HepG2 (cell line): ENCODE data around the gene KCNK15. TPM values are rescaled to one million over a fixed set of nuclear protein-coding genes. Genes with fewer than 3 reads are reported as not detected.

Experiments
- ARID5B ChIP-seq: IDR thresholded peaks from 2 replicates; pipeline ENCODE4 v1.4.0; 2020; ENCODE audit warnings: mild to moderate bottlenecking, missing genetic modification reagents
- ATF5 ChIP-seq: sonication (generic); formaldehyde crosslinking; IDR thresholded peaks from 2 replicates; pipeline ENCODE4 v1.4.0; 2020; ENCODE audit warnings: mild to moderate bottlenecking, low read depth, missing genetic modification reagents
- BCL6 ChIP-seq: IDR thresholded peaks from 2 replicates; pipeline ENCODE4 v1.6.1; 2016; ENCODE audit warnings: missing genetic modification reagents, missing compliant biosample characterization
- KAT7 ChIP-seq: IDR thresholded peaks from 2 replicates; pipeline ENCODE4 v1.6.1; 2018; ENCODE audit warnings: borderline replicate concordance, missing compliant biosample characterization
- MLXIP ChIP-seq: sonication (generic); formaldehyde crosslinking; IDR thresholded peaks from 2 replicates; pipeline ENCODE4 v1.9.0; 2021; ENCODE audit warnings: missing genetic modification reagents, borderline replicate concordance
- SP1 ChIP-seq, 2 experiments: fragments of 450-650 bp in 1 of 2; sonication (generic) in 1 of 2; formaldehyde crosslinking in 1 of 2; IDR thresholded peaks; 2 replicates each; pipeline versions ENCODE4 v1.4.0 to v1.6.1; 2016 to 2020; ENCODE audit warnings: missing genetic modification reagents in 1 of 2
- SP5 ChIP-seq: IDR thresholded peaks from 2 replicates; pipeline ENCODE4 v1.6.1; 2016; ENCODE audit warnings: low read depth, borderline replicate concordance
- SRY ChIP-seq: sonication (generic); formaldehyde crosslinking; IDR thresholded peaks from 2 replicates; pipeline ENCODE4 v1.8.0; 2022; ENCODE audit warnings: mild to moderate bottlenecking, missing genetic modification reagents
- ZNF136 ChIP-seq: sonication (generic); formaldehyde crosslinking; IDR thresholded peaks from 2 replicates; pipeline ENCODE4 v1.8.1; 2022; ENCODE audit warnings: low read depth, mild to moderate bottlenecking, moderate library complexity, missing genetic modification reagents
- ZNF318 ChIP-seq: sonication (generic); formaldehyde crosslinking; IDR thresholded peaks from 2 replicates; pipeline ENCODE4 v1.4.0; 2020; ENCODE audit warnings: mild to moderate bottlenecking, missing genetic modification reagents
- ZNF451 ChIP-seq: sonication (generic); formaldehyde crosslinking; IDR thresholded peaks from 2 replicates; pipeline ENCODE4 v1.5.0; 2020; ENCODE audit warnings: mild to moderate bottlenecking, missing genetic modification reagents
- ZNF530 ChIP-seq: sonication (generic); formaldehyde crosslinking; IDR thresholded peaks from 2 replicates; pipeline ENCODE4 v1.5.0; 2020; ENCODE audit warnings: low read depth, mild to moderate bottlenecking, missing genetic modification reagents
- polyA plus RNA-seq, 8 experiments: library from polyadenylated mRNA; depleted of rRNA in 3 of 8; stranded (reverse) in 7 of 8; unstranded in 1 of 8; fragments of >200 nt; fragmentation: Illumina TruSeq in 4 of 8; extraction: Trizol in 4 of 8; gene quantifications; 2 replicates each; pipeline versions ENCODE4 v1.2.1 to v1.2.3, GENCODE V29; 2011 to 2016; ENCODE audit warnings: low read depth in 4 of 8, missing spikeins in 1 of 8, mixed read lengths in 1 of 8; ENCODE audit not compliant: insufficient read depth in 1 of 8
- total RNA-seq, 5 experiments: library from RNA; depleted of rRNA; stranded (reverse); fragments of >200 nt; fragmentation: Illumina TruSeq; extraction: Trizol; gene quantifications; 2 replicates each; pipeline ENCODE4 v1.2.3, GENCODE V29; 2016; ENCODE audit warnings: low read depth in 1 of 5

The KCNK15 gene
- total and polyA plus RNA-seq, 2 of the 13 experiments (the other 11 are each of a cell fraction or from before 2014, with no cell fraction given), result 0.03 TPM; not detected in 1

DNA sequence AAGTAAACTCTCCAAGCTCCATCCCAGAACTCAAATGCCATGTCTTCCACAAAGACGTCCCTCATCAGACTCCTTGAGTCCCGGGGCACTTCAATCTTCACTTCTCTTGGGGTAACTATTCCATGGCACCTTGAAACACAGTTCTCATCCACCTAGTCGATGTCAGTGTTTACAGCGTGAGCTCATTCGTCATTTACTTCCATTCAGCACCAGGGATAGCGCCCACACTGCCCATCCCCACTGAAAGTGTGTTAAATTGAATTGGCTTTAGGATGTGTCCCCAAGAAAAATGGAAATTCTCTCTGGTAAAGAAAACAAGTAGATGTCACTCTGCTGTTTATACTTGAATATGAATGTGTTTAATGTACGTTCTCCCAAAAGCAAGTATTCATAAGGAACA is 31.3 kb downstream of the KCNK15 start (continued):
- TF ChIP-seq MLXIP (CRISPR knock-in tag) (no peak), ZNF451 (CRISPR knock-in tag) (no peak), SP5 (CRISPR knock-in tag) (no peak), BCL6 (0 out of 2 replicates have a peak, but pooled peaks have one; percentile 27), ZNF530 (CRISPR knock-in tag) (no peak), SRY (CRISPR knock-in tag) (peak; percentile 72; the same call in 1 of the 2 replicates), ZNF318 (no peak), ARID5B (CRISPR knock-in tag) (no peak), SP1 (IDR thresholded peaks at IDR 0.05) (no peak), SP1 (CRISPR knock-in tag; IDR thresholded peaks at IDR 0.05) (no peak), ATF5 (no peak), KAT7 (no peak), ZNF136 (CRISPR knock-in tag) (no peak)
